ENCODE results near the gene SPPL2A.

The SPPL2A gene

DNA sequence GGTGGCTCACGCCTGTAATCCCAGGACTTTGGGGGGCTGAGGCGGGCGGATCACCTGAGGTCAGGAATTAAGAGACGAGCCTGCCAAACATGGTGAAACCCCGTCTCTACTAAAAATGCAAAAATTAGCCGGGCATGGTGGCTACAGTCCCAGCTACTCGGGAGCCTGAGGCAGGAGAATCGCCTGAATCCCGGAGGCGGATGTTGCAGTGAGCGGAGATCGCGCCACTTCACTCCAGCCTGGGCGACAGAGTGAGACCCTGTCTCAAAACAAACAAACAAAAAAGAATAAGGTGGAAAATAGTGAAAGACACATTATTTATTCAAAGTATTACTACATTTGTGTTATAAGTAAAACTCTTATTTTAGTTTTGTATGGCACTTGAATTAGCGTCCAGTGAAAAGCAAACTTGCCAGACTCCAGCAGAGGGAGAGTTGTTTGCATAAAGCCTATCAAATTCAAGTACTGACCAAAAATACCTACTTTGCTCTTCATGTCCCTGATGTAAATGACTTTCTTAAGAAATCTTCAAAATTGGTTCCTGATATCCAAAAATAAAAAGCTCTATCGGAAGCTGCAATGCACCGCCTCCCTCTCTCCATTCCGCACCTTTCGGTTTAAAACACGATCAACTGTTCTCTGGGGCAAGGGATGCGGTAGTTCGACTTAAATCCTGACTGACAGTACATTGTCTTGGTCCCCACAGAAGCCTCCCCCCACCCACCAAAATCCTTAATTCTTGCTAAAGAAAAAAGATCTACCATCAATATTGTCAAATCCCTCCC is 80.1 kb downstream of the SPPL2A start:
- no peaks in the 10 kb centered on the region for H3K9me3 ChIP-seq (replicated peaks; ENCODE audit: low read length)
- H3K9ac ChIP-seq (ENCODE audit: low read depth, low read length) = peak overlapping the region; percentile 92
- H3K36me3 ChIP-seq (ENCODE audit: insufficient read depth, low read length) = peaks cover 8% of the 10 kb centered on the region
- peaks cover 24% of the 10 kb centered on the region for H3K4me1 ChIP-seq (ENCODE audit: control insufficient read depth, insufficient read depth, low read length)
- no peaks in the 10 kb centered on the region for H3K27me3 ChIP-seq (ENCODE audit: control insufficient read depth, insufficient read depth, low read length)
- H3K4me2 ChIP-seq (ENCODE audit: low read length) = peak overlapping the region; percentile 89
- H3K4me3 ChIP-seq (ENCODE audit: low read length) = peak overlapping the region; percentile 82

DNA sequence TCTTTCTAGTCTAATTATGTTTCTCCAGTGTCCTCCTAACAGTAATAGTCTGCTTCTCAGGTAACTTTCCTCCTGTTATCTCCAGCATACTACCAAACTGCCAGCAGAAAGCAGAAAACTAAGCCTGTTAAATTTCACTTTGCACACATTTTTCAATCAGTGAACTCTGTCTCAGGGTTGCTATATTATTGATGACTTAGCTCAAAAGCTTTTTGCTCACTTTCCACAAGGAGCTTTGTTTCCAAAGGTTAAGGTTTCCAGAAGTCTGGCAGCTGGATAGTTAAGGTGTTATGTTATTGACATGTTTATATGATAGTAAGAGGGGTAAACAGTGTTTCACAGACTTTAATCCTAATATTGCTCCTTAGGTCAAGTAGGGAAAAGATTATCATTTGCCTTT is 84.0 kb downstream of the SPPL2A start:
- H3K9me3 ChIP-seq (replicated peaks; ENCODE audit: low read length) = no peaks in the 10 kb centered on the region
- no peak overlapping the region for H3K4me2 ChIP-seq (ENCODE audit: low read length)
- no peaks in the 10 kb centered on the region for H3K27me3 ChIP-seq (ENCODE audit: control insufficient read depth, insufficient read depth, low read length)
- H3K36me3 ChIP-seq (ENCODE audit: insufficient read depth, low read length) = peaks cover 8% of the 10 kb centered on the region
- no peak overlapping the region for H3K4me3 ChIP-seq (ENCODE audit: low read length)
- H3K9ac ChIP-seq (ENCODE audit: low read depth, low read length) = no peak overlapping the region
- peaks cover 22% of the 10 kb centered on the region for H3K4me1 ChIP-seq (ENCODE audit: control insufficient read depth, insufficient read depth, low read length)

DNA sequence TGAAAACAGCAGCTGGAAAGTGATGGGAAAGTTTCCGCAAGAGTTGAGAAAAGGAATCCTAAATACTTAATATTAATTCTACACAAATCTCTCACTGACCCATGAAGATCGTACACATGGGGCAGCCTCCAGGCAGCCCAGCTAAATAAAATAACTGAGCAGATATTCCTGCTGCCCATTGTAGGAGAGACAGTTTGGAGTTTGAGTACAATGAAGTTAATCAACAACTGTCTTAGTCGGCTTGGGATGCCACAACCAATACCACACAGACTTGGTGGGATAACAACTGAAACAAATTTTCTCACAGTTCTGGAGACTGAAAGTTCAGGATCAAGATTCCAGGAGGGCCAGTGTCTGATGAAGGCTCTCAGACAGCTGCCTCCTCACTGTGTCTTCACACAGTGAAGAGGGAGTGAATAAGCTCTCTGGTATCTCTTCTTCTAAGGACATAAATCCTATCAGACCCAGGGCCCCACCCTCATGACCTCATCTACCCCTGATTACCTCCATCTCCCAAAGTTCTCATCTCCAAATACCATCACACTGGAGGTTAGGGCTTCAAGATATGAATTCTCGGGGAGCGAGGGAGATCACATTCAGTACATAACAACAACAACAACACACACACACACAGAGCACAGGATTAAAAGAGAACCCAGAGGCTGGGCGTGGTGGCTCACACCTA is 88.6 kb downstream of the SPPL2A start:
- Histone ChIP-seq H3K4me3 (ENCODE audit: low read length) (no peak overlapping the region), H3K4me1 (ENCODE audit: control insufficient read depth, insufficient read depth, low read length) (peaks cover 10% of the 10 kb centered on the region), H3K9ac (ENCODE audit: low read depth, low read length) (peak overlapping the region; percentile 65), H3K36me3 (ENCODE audit: insufficient read depth, low read length) (peaks cover 8% of the 10 kb centered on the region), H3K27me3 (ENCODE audit: control insufficient read depth, insufficient read depth, low read length) (no peaks in the 10 kb centered on the region), H3K4me2 (ENCODE audit: low read length) (peak overlapping the region; percentile 21), H3K9me3 (replicated peaks; ENCODE audit: low read length) (no peaks in the 10 kb centered on the region)

- H3K36me3 ChIP-seq (ENCODE audit: insufficient read depth, low read length) = no peaks in the 10 kb centered on the region
These were observed 89.9 kb downstream of the SPPL2A start for GRCh38 chr15:50675535-50676144.

GRCh38 chr15:50670115-50670514 is 95.4 kb downstream of the SPPL2A start:
- no peaks in the 10 kb centered on the region for H3K27me3 ChIP-seq (ENCODE audit: control insufficient read depth, insufficient read depth, low read length)
- no peaks in the 10 kb centered on the region for H3K4me1 ChIP-seq (ENCODE audit: control insufficient read depth, insufficient read depth, low read length)
- H3K9ac ChIP-seq (ENCODE audit: low read depth, low read length) = no peak overlapping the region
- no peak overlapping the region for H3K4me3 ChIP-seq (ENCODE audit: low read length)
- no peak overlapping the region for H3K4me2 ChIP-seq (ENCODE audit: low read length)
- no peaks in the 10 kb centered on the region for H3K9me3 ChIP-seq (replicated peaks; ENCODE audit: low read length)
- no peaks in the 10 kb centered on the region for H3K36me3 ChIP-seq (ENCODE audit: insufficient read depth, low read length)

More at GRCh38 chr15:50675535-50676144, 89.9 kb downstream of the SPPL2A start:
- Histone ChIP-seq H3K4me1 (ENCODE audit: control insufficient read depth, insufficient read depth, low read length) (peaks cover 10% of the 10 kb centered on the region), H3K4me3 (ENCODE audit: low read length) (no peak overlapping the region), H3K9ac (ENCODE audit: low read depth, low read length) (peak overlapping the region; percentile 22), H3K9me3 (replicated peaks; ENCODE audit: low read length) (no peaks in the 10 kb centered on the region), H3K27me3 (ENCODE audit: control insufficient read depth, insufficient read depth, low read length) (no peaks in the 10 kb centered on the region), H3K4me2 (ENCODE audit: low read length) (no peak overlapping the region)

GRCh38 chr15:50669611-50670010 is 95.9 kb downstream of the SPPL2A start:
- Histone ChIP-seq H3K4me1 (ENCODE audit: control insufficient read depth, insufficient read depth, low read length) (no peaks in the 10 kb centered on the region), H3K4me3 (ENCODE audit: low read length) (no peak overlapping the region), H3K4me2 (ENCODE audit: low read length) (no peak overlapping the region), H3K9ac (ENCODE audit: low read depth, low read length) (no peak overlapping the region), H3K27me3 (ENCODE audit: control insufficient read depth, insufficient read depth, low read length) (no peaks in the 10 kb centered on the region), H3K36me3 (ENCODE audit: insufficient read depth, low read length) (no peaks in the 10 kb centered on the region), H3K9me3 (replicated peaks; ENCODE audit: low read length) (no peaks in the 10 kb centered on the region)

DNA sequence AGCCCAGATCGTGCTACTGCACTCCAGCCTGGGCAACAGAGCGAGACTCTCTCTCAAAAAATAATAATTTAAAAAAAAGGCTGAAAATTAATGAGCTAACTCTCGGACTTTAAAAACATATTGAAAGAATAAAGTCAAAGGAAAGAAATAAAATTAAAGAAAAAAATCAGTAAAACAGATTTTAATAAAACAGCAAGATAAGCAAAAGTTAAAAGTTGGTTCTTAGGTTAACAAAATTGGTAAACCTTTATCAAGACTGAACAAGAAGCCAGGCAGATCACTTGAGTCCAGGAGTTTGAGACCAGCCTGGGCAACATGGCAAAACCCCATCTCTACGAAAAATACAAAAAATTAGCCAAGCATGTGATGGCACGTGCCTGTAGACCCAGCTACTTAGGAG is 99.6 kb downstream of the SPPL2A start:
- no peaks in the 10 kb centered on the region for H3K9me3 ChIP-seq (replicated peaks; ENCODE audit: low read length)
- no peak overlapping the region for H3K4me3 ChIP-seq (ENCODE audit: low read length)
- H3K36me3 ChIP-seq (ENCODE audit: insufficient read depth, low read length) = peaks cover 8% of the 10 kb centered on the region
- H3K9ac ChIP-seq (ENCODE audit: low read depth, low read length) = no peak overlapping the region
- no peaks in the 10 kb centered on the region for H3K27me3 ChIP-seq (ENCODE audit: control insufficient read depth, insufficient read depth, low read length)
- no peak overlapping the region for H3K4me2 ChIP-seq (ENCODE audit: low read length)
- H3K4me1 ChIP-seq (ENCODE audit: control insufficient read depth, insufficient read depth, low read length) = no peaks in the 10 kb centered on the region

- no peak overlapping the region for H3K9ac ChIP-seq (ENCODE audit: low read depth, low read length)
- H3K27me3 ChIP-seq (ENCODE audit: control insufficient read depth, insufficient read depth, low read length) = no peaks in the 10 kb centered on the region
- H3K4me1 ChIP-seq (ENCODE audit: control insufficient read depth, insufficient read depth, low read length) = no peaks in the 10 kb centered on the region
- no peaks in the 10 kb centered on the region for H3K9me3 ChIP-seq (replicated peaks; ENCODE audit: low read length)
- no peak overlapping the region for H3K4me3 ChIP-seq (ENCODE audit: low read length)
- no peak overlapping the region for H3K4me2 ChIP-seq (ENCODE audit: low read length)
- H3K36me3 ChIP-seq (ENCODE audit: insufficient read depth, low read length) = peaks cover 47% of the 10 kb centered on the region
These were observed 110.0 kb downstream of the SPPL2A start for GRCh38 chr15:50655555-50655954.

DNA sequence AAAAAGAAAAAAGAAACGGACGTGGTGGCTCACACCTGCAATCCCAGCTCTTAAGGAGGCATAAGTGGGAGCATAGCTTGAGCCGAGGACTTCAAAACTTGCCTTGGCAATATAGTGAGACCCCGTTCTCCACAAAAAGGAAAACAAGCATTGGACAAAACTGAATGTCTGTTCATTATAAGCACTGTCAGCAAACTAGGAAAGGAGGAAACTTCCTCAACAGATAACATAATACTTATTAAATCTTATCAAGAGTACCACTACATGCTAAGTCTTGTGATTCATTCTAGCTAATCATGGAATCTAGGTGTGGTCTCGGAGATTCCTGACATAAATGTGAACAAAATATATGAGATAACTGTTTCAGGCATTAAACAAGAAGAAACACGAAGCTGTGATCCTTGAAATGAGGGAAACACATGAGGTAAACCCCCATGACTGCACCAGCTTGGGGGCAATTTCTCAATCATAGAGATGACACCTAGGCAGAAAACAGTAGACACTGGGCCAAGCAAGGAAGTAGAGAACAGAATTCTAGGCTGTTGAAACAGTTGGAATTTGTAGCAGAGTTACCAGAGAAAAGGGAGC is 112.3 kb downstream of the SPPL2A start:
- no peaks in the 10 kb centered on the region for H3K4me1 ChIP-seq (ENCODE audit: control insufficient read depth, insufficient read depth, low read length)
- H3K27me3 ChIP-seq (ENCODE audit: control insufficient read depth, insufficient read depth, low read length) = no peaks in the 10 kb centered on the region
- peaks cover 59% of the 10 kb centered on the region for H3K36me3 ChIP-seq (ENCODE audit: insufficient read depth, low read length)
- no peak overlapping the region for H3K4me2 ChIP-seq (ENCODE audit: low read length)
- no peak overlapping the region for H3K4me3 ChIP-seq (ENCODE audit: low read length)
- H3K9me3 ChIP-seq (replicated peaks; ENCODE audit: low read length) = no peaks in the 10 kb centered on the region
- no peak overlapping the region for H3K9ac ChIP-seq (ENCODE audit: low read depth, low read length)

DNA sequence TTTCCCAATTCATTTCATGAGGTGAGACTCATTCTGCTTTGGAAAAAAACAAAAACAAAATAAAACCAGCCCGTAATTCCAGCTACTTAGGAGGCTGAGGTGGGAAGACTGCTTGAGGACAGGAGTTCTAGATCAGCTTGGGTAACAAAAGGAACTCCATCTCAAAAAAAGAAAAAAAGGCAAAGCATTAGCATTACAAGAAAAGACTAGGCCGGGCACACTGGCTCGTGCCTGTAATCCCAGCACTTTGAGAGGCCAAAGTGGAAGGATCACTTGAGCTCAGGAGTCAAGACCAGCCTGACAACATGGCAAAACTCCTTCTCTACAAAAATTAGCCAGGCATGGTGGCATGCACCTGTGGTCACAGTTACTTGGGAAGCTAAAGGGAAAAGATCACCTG is 112.8 kb downstream of the SPPL2A start:
- H3K4me3 ChIP-seq (ENCODE audit: low read length) = no peak overlapping the region
- no peaks in the 10 kb centered on the region for H3K4me1 ChIP-seq (ENCODE audit: control insufficient read depth, insufficient read depth, low read length)
- peaks cover 62% of the 10 kb centered on the region for H3K36me3 ChIP-seq (ENCODE audit: insufficient read depth, low read length)
- no peaks in the 10 kb centered on the region for H3K9me3 ChIP-seq (replicated peaks; ENCODE audit: low read length)
- no peak overlapping the region for H3K4me2 ChIP-seq (ENCODE audit: low read length)
- H3K27me3 ChIP-seq (ENCODE audit: control insufficient read depth, insufficient read depth, low read length) = no peaks in the 10 kb centered on the region
- H3K9ac ChIP-seq (ENCODE audit: low read depth, low read length) = no peak overlapping the region

All from skeletal muscle satellite cell (primary cell).